HCT116 (cell line): ENCODE data around the gene GPA33. TPM values are rescaled to one million over a fixed set of nuclear protein-coding genes. Genes with fewer than 3 reads are reported as not detected.

Experiments
- ATAC-seq: fragments of 200-7000 bp; cut with Tn5 transposase; 2 replicates; pipeline ENCODE4 v1.9.1; 2020; ENCODE audit warnings: mild to moderate bottlenecking, moderate library complexity
- BruUV-seq: library from RNA; stranded (reverse); fragments of 400-500 nt; replicated peaks from 2 replicates; lab custom pipeline; 2021; lab: Mats Ljungman, UMichigan
- CTCF ChIA-PET: fragments of 300-600 bp; sonication (Branson Sonifier 250); formaldehyde crosslinking; loops from one replicate; lab custom pipeline; 2021; ENCODE audit warnings: antibody characterized with exemption; lab: Charles Lee
- POLR2A ChIA-PET: fragments of 300-600, 350-600 bp; sonication (Branson Sonifier 250); formaldehyde crosslinking; loops from one replicate; lab custom pipeline; 2021; ENCODE audit warnings: antibody characterized with exemption; lab: Charles Lee
- RAD21 ChIA-PET, 2 experiments: fragments of 300-600 bp; sonication (Branson Sonifier 250); formaldehyde crosslinking; loops; one replicate each; lab custom pipeline; 2023; ENCODE audit warnings: low total read pairs in 2 of 2; ENCODE audit not compliant: uncharacterized antibody in 2 of 2, unreplicated experiment in 2 of 2, low non-redundant PET in 1 of 2; lab: Charles Lee
- DNase-seq: peaks from one replicate; pipeline ENCODE4 v3.0.0-alpha.2; 2010; ENCODE audit warnings: low read depth, low spot score
- H2AFZ ChIP-seq: fragments of 200-600 bp; shearing (Covaris generic), sonication (generic); 2 replicates; pipeline ENCODE4 v1.6.1; 2017; ENCODE audit warnings: low read depth, mixed run types, mixed read lengths, antibody characterized with exemption, low read length; ENCODE audit not compliant: poor library complexity, severe bottlenecking
- H3K27ac ChIP-seq: 2 replicates; pipeline ENCODE4 v1.5.1; 2012; ENCODE audit warnings: low read depth, low read length
- H3K27me3 ChIP-seq: fragments of 200-600 bp; sonication (generic); 2 replicates; pipeline ENCODE4 v1.6.1; 2016; ENCODE audit warnings: mixed run types, low read length, mixed read lengths; ENCODE audit not compliant: insufficient read depth
- H3K36me3 ChIP-seq, 2 experiments: fragments of 200-500 bp in 1 of 2; fragments of 200-600 bp in 1 of 2; sonication (Bioruptor generic) in 1 of 2; sonication (generic) in 1 of 2; 2 replicates each; pipeline versions ENCODE4 v1.5.1 to v1.6.1; 2014 to 2016; ENCODE audit warnings: low read length in 2 of 2, inconsistent platforms in 1 of 2, mixed read lengths in 1 of 2, mixed run types in 1 of 2; ENCODE audit not compliant: insufficient read depth in 2 of 2, control insufficient read depth in 1 of 2
- H3K4me1 ChIP-seq, 2 experiments: fragments of 200-600 bp in 1 of 2; sonication (generic) in 1 of 2; 2 replicates each; pipeline versions ENCODE4 v1.5.1 to v1.6.1; 2012 to 2017; ENCODE audit warnings: low read length in 2 of 2, inconsistent platforms in 1 of 2, mild to moderate bottlenecking in 1 of 2, mixed read lengths in 1 of 2, mixed run types in 1 of 2, moderate library complexity in 1 of 2; ENCODE audit not compliant: insufficient read depth in 2 of 2, control insufficient read depth in 1 of 2
- H3K4me2 ChIP-seq: fragments of 200-600 bp; sonication (generic); 2 replicates; pipeline ENCODE4 v1.6.1; 2017; ENCODE audit warnings: mixed run types, low read length, mixed read lengths
- H3K4me3 ChIP-seq, 2 experiments: fragments of 200-600 bp in 1 of 2; sonication (generic) in 1 of 2; replicated peaks in 1 of 2; 2 replicates each; pipeline ENCODE4 v1.5.1; 2011 to 2016; ENCODE audit warnings: low read length in 2 of 2, control low read depth in 1 of 2, low read depth in 1 of 2, mild to moderate bottlenecking in 1 of 2, mixed read lengths in 1 of 2, mixed run types in 1 of 2
- H3K79me2 ChIP-seq: fragments of 200-600 bp; sonication (generic); 2 replicates; pipeline ENCODE4 v1.6.1; 2017; ENCODE audit warnings: mild to moderate bottlenecking, mixed run types, low read length, moderate library complexity, mixed read lengths; ENCODE audit not compliant: insufficient read depth
- H3K9ac ChIP-seq: fragments of 200-600 bp; sonication (generic); 2 replicates; pipeline ENCODE4 v1.6.1; 2016; ENCODE audit warnings: low read length, mixed read lengths
- H3K9me2 ChIP-seq: fragments of 200-600 bp; sonication (generic), shearing (Covaris generic); 2 replicates; pipeline ENCODE4 v1.6.1; 2017; ENCODE audit warnings: mixed run types, mild to moderate bottlenecking, moderate library complexity; ENCODE audit not compliant: insufficient read depth
- H3K9me3 ChIP-seq, 2 experiments: fragments of 200-500 bp in 1 of 2; fragments of 200-600 bp in 1 of 2; sonication (Bioruptor generic) in 1 of 2; sonication (generic) in 1 of 2; 2 replicates each; pipeline ENCODE4 v1.6.1; 2014 to 2017; ENCODE audit warnings: low read length in 2 of 2, mixed read lengths in 2 of 2, inconsistent platforms in 1 of 2, low read depth in 1 of 2, mild to moderate bottlenecking in 1 of 2, mixed run types in 1 of 2, moderate library complexity in 1 of 2; ENCODE audit not compliant: control insufficient read depth in 1 of 2, insufficient read depth in 1 of 2
- H4K20me1 ChIP-seq: fragments of 200-600 bp; sonication (generic), shearing (Covaris generic); 2 replicates; pipeline ENCODE4 v1.6.1; 2017; ENCODE audit warnings: mixed run types, mild to moderate bottlenecking, moderate library complexity; ENCODE audit not compliant: insufficient read depth
- CBX3 ChIP-seq: IDR thresholded peaks from 2 replicates; pipeline ENCODE4 v1.6.1; 2012; ENCODE audit warnings: low read depth
- CEBPB ChIP-seq: IDR thresholded peaks from 2 replicates; pipeline ENCODE4 v1.6.1; 2012; ENCODE audit warnings: low read depth
- ELF1 ChIP-seq: IDR thresholded peaks from 2 replicates; pipeline ENCODE4 v1.6.1; 2012; ENCODE audit warnings: low read depth, borderline replicate concordance
- EZH2 ChIP-seq: fragments of 200-600 bp; sonication (generic); IDR thresholded peaks from 2 replicates; pipeline ENCODE4 v1.6.1; 2017; ENCODE audit warnings: antibody characterized with exemption, mixed run types
- EZH2phosphoT487 ChIP-seq: fragments of 200-600 bp; IDR thresholded peaks from 2 replicates; pipeline ENCODE4 v1.6.1; 2018; ENCODE audit warnings: antibody characterized with exemption, borderline replicate concordance
- POLR2AphosphoS5 ChIP-seq: IDR thresholded peaks from 2 replicates; pipeline ENCODE4 v1.6.1; 2011; ENCODE audit warnings: mild to moderate bottlenecking, low read depth, low read length, moderate library complexity
- REST ChIP-seq: IDR thresholded peaks from 2 replicates; pipeline ENCODE4 v1.6.1; 2012; ENCODE audit warnings: low read depth
- SIN3A ChIP-seq: IDR thresholded peaks from 2 replicates; pipeline ENCODE4 v1.6.1; 2012; ENCODE audit warnings: low read depth
- SRF ChIP-seq: IDR thresholded peaks from 2 replicates; pipeline ENCODE4 v1.6.1; 2012; ENCODE audit warnings: low read depth
- TCF7L2 ChIP-seq: IDR thresholded peaks from 2 replicates; pipeline ENCODE4 v1.7.0; 2011; ENCODE audit warnings: borderline replicate concordance, inconsistent platforms; ENCODE audit not compliant: insufficient read depth, insufficient read length; ENCODE audit errors: extremely low read depth
- YY1 ChIP-seq: IDR thresholded peaks from 2 replicates; pipeline ENCODE4 v1.6.1; 2011; ENCODE audit warnings: low read length, low read depth, moderate library complexity, mild to moderate bottlenecking; ENCODE audit not compliant: insufficient replicate concordance; ENCODE audit errors: extremely low read depth
- ZBTB33 ChIP-seq: IDR thresholded peaks from 2 replicates; pipeline ENCODE4 v1.6.1; 2011; ENCODE audit warnings: mild to moderate bottlenecking, low read length, moderate library complexity; ENCODE audit not compliant: insufficient replicate concordance; ENCODE audit errors: extremely low read depth
- ZNF274 ChIP-seq: fragments of 200-500 bp; sonication (Bioruptor generic); IDR thresholded peaks from 2 replicates; pipeline ENCODE4 v1.6.1; 2014; ENCODE audit warnings: mild to moderate bottlenecking, low read depth, low read length, inconsistent platforms
- intact Hi-C: fragments of 100-400 bp; cut with micrococcal nuclease; formaldehyde crosslinking; loops from 2 replicates; pipeline ENCODE4 v1.10.0; 2022
- total RNA-seq: library from RNA; stranded (reverse); gene quantifications from one replicate; pipeline ENCODE4 v1.2.1, GENCODE V29; 2021; ENCODE audit not compliant: unreplicated experiment
- TF ChIP-seq, protein P1 (sequence below): IDR thresholded peaks from 2 replicates; pipeline ENCODE4 v1.6.1; 2012

GPA33 gene
- total RNA-seq, 1 experiment from 2014 or later, result 0.22 TPM

DNA sequence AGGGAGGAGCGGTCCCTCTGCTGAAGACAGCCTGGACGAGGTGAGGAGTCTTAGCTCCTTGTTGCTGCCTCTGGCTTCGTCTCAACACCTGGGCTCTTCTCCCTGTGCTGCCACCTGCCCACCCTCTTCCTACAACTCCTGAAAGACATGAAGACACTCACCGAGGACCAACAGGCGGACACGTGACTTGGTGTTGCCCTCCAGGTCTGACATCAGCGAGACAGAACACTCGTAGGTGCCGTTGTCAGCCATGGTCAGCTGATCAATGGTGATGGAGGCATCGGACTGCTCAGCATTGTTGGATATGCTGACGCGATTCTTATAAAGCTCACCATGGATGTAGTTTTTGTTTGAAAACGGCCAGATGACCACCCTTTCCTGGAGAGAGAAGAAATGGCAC, 21.4 kb downstream of the GPA33 start:
- Histone ChIP-seq H3K9me2 (no peaks in the 10 kb centered on the region), H4K20me1 (no peaks in the 10 kb centered on the region), H3K4me3 (no peak overlapping the region), H3K27ac (no peak overlapping the region), H3K36me3 (no peaks in the 10 kb centered on the region), H3K9me3 (no peaks in the 10 kb centered on the region), H3K79me2 (no peaks in the 10 kb centered on the region), H3K9ac (no peak overlapping the region), H2AFZ (no peak overlapping the region), H3K4me1 (peaks cover 0 to 8% of the 10 kb centered on the region in 2 experiments; a peak in 2 of 4 replicates), H3K27me3 (no peaks in the 10 kb centered on the region), H3K4me2 (no peak overlapping the region)
- DNase-seq (no peak), ATAC-seq (no peak)
- ChIA-PET RAD21 (no interaction called here), CTCF (interaction anchor here (0.9 kb wide), 1 partner anchor 10 kb away, joined by 3 read pairs; no protein-coding TSS in a partner anchor), POLR2A (no interaction called here)
- TF ChIP-seq, protein P1, sequence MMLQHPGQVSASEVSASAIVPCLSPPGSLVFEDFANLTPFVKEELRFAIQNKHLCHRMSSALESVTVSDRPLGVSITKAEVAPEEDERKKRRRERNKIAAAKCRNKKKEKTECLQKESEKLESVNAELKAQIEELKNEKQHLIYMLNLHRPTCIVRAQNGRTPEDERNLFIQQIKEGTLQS, result no peak
- TF ChIP-seq SIN3A (no peak), EZH2phosphoT487 (no peak), YY1 (no peak)
- no TSS peak for BruUV-seq
- intact Hi-C loops, result loop anchor here (5.0 kb wide), 2 partner anchors 199 to 619 kb away; no protein-coding TSS in a partner anchor

DNA sequence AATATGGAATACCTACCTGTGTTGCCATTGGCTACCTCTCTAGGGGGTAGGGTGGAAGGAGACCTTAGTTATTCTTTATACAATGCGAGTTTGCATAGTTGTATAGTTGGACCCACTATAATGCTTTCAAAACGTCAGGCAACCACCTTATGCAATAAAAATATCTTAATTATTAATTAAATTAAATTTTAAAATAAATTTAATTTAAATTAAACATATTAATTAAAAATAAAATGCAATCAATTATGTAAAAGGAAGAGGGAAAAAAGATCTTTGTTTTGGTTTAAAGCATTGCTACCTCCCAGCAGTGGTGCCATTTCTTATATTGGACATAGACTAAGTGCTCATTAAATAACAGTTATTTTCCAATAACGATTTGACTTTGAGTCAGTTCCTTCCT, 22.3 kb downstream of the GPA33 start:
- no peak for ATAC-seq
- ChIA-PET POLR2A (no interaction called here), CTCF (no interaction called here), RAD21 (no interaction called here)
- Histone ChIP-seq H2AFZ (no peak overlapping the region), H3K27ac (no peak overlapping the region), H3K27me3 (no peaks in the 10 kb centered on the region), H3K79me2 (no peaks in the 10 kb centered on the region), H3K4me3 (no peak overlapping the region), H3K9me2 (no peaks in the 10 kb centered on the region), H3K4me1 (peaks cover 0 to 8% of the 10 kb centered on the region in 2 experiments; a peak in 2 of 4 replicates), H3K9ac (no peak overlapping the region), H3K9me3 (no peaks in the 10 kb centered on the region), H4K20me1 (no peaks in the 10 kb centered on the region), H3K36me3 (no peaks in the 10 kb centered on the region), H3K4me2 (no peak overlapping the region)
- DNase-seq, result no peak
- intact Hi-C loops, result loop anchor here (1.0 to 5.0 kb wide), 6 partner anchors 61 to 619 kb away; partner anchors contain the start of gene POU2F1
- BruUV-seq, result no TSS peak
- no peak for TF ChIP-seq EZH2
- TF ChIP-seq CEBPB, result no peak
- TF ChIP-seq CBX3, result no peak
- TF ChIP-seq TCF7L2, result no peak
- no peak for TF ChIP-seq ZBTB33
- TF ChIP-seq SIN3A, result no peak
- no peak for TF ChIP-seq ZNF274
- TF ChIP-seq EZH2phosphoT487, result no peak
- no peak for TF ChIP-seq ELF1
- TF ChIP-seq POLR2AphosphoS5, result no peak
- TF ChIP-seq REST, result no peak
- TF ChIP-seq SRF, result no peak
- TF ChIP-seq YY1, result no peak
